ENCODE measurements around the gene GCFC2.
"Not testable (repeated sequence)": the region's sequence is repeated elsewhere in the genome, so short reads cannot be mapped to it uniquely, and the experiment has no call there.

Gene GCFC2

GRCh38 chr2:75719616-75720015, 8.9 kb upstream of the GCFC2 start:
- Histone ChIP-seq H3K4me3 (ENCODE audit: low read depth in 1 of 5, low read length in 5 of 5) (no peak overlapping the region), H3K27me3 (ENCODE audit: control insufficient read depth in 5 of 5, insufficient read depth in 4 of 5, low read length in 5 of 5) (peaks cover 0 to 4% (median 0%) of the 10 kb centered on the region in 5 donors), H3K27ac (ENCODE audit: low read depth, low read length) (no peak overlapping the region), H3K4me1 (ENCODE audit: control insufficient read depth in 5 of 5, insufficient read depth in 5 of 5, low read length in 5 of 5) (no peaks in the 10 kb centered on the region), H3K9ac (ENCODE audit: low read length in 5 of 5) (no peak overlapping the region), H3K9me3 (ENCODE audit: control insufficient read depth in 5 of 5, low read length in 5 of 5) (no peaks in the 10 kb centered on the region), H3K36me3 (ENCODE audit: control insufficient read depth in 5 of 5, insufficient read depth in 5 of 5, low read length in 5 of 5) (no peaks in the 10 kb centered on the region)

- Histone ChIP-seq H3K4me3 (ENCODE audit: low read depth in 1 of 5, low read length in 5 of 5) (no peak overlapping the region), H3K36me3 (ENCODE audit: control insufficient read depth in 5 of 5, insufficient read depth in 5 of 5, low read length in 5 of 5) (no peaks in the 10 kb centered on the region), H3K9ac (ENCODE audit: low read length in 5 of 5) (no peak overlapping the region), H3K4me1 (ENCODE audit: control insufficient read depth in 5 of 5, insufficient read depth in 5 of 5, low read length in 5 of 5) (peaks cover 0 to under 1% (median under 1%) of the 10 kb centered on the region in 5 donors), H3K27ac (ENCODE audit: low read depth, low read length) (no peak overlapping the region), H3K27me3 (ENCODE audit: control insufficient read depth in 5 of 5, insufficient read depth in 4 of 5, low read length in 5 of 5) (no peaks in the 10 kb centered on the region), H3K9me3 (ENCODE audit: control insufficient read depth in 5 of 5, low read length in 5 of 5) (no peaks in the 10 kb centered on the region)
Measured at GRCh38 chr2:75716406-75716805, 5.7 kb upstream of the GCFC2 start.

- Histone ChIP-seq H3K4me1 (ENCODE audit: control insufficient read depth in 5 of 5, insufficient read depth in 5 of 5, low read length in 5 of 5) (peaks cover 0 to 27% (median 22%) of the 10 kb centered on the region in 5 donors), H3K4me3 (ENCODE audit: low read depth in 1 of 5, low read length in 5 of 5) (peak overlapping the region in 1 of 5 donors; percentile 78)
- not testable (repeated sequence) for H3K27me3 ChIP-seq (ENCODE audit: control insufficient read depth in 5 of 5, insufficient read depth in 4 of 5, low read length in 5 of 5); H3K36me3 ChIP-seq (ENCODE audit: control insufficient read depth in 5 of 5, insufficient read depth in 5 of 5, low read length in 5 of 5); H3K9me3 ChIP-seq (ENCODE audit: control insufficient read depth in 5 of 5, low read length in 5 of 5); H3K27ac ChIP-seq (ENCODE audit: low read depth, low read length); H3K9ac ChIP-seq (ENCODE audit: low read length in 5 of 5)
Measured at GRCh38 chr2:75711590-75711989, 875 bp upstream of the GCFC2 start.

GRCh38 chr2:75710220-75710576, 517 bp downstream of the GCFC2 start:
- Histone ChIP-seq H3K4me3 (ENCODE audit: low read depth in 1 of 5, low read length in 5 of 5) (peak overlapping the region; percentile 78 to 94 (median 82)), H3K9me3 (ENCODE audit: control insufficient read depth in 5 of 5, low read length in 5 of 5) (no peaks in the 10 kb centered on the region), H3K27ac (ENCODE audit: low read depth, low read length) (peak overlapping the region; percentile 80), H3K36me3 (ENCODE audit: control insufficient read depth in 5 of 5, insufficient read depth in 5 of 5, low read length in 5 of 5) (peaks cover 0 to 7% (median 5%) of the 10 kb centered on the region in 5 donors), H3K4me1 (ENCODE audit: control insufficient read depth in 5 of 5, insufficient read depth in 5 of 5, low read length in 5 of 5) (peaks cover 0 to 27% (median 22%) of the 10 kb centered on the region in 5 donors), H3K9ac (ENCODE audit: low read length in 5 of 5) (peak overlapping the region; percentile 84 to 97 (median 93)), H3K27me3 (ENCODE audit: control insufficient read depth in 5 of 5, insufficient read depth in 4 of 5, low read length in 5 of 5) (no peaks in the 10 kb centered on the region)

GRCh38 chr2:75709297-75709696, 1.4 kb downstream of the GCFC2 start:
- H3K9ac ChIP-seq (ENCODE audit: low read length in 5 of 5): peak overlapping the region in 2 of 5 donors; percentile 84 to 93

GRCh38 chr2:75707901-75708300, 2.8 kb downstream of the GCFC2 start:
- Histone ChIP-seq H3K27ac (ENCODE audit: low read depth, low read length) (no peak overlapping the region), H3K27me3 (ENCODE audit: control insufficient read depth in 5 of 5, insufficient read depth in 4 of 5, low read length in 5 of 5) (no peaks in the 10 kb centered on the region), H3K9ac (ENCODE audit: low read length in 5 of 5) (no peak overlapping the region), H3K4me1 (ENCODE audit: control insufficient read depth in 5 of 5, insufficient read depth in 5 of 5, low read length in 5 of 5) (peaks cover 0 to 27% (median 22%) of the 10 kb centered on the region in 5 donors), H3K4me3 (ENCODE audit: low read depth in 1 of 5, low read length in 5 of 5) (no peak overlapping the region), H3K9me3 (ENCODE audit: control insufficient read depth in 5 of 5, low read length in 5 of 5) (no peaks in the 10 kb centered on the region), H3K36me3 (ENCODE audit: control insufficient read depth in 5 of 5, insufficient read depth in 5 of 5, low read length in 5 of 5) (peaks cover 18 to 26% (median 22%) of the 10 kb centered on the region in 5 donors)

More at GRCh38 chr2:75709297-75709696, 1.4 kb downstream of the GCFC2 start:
- H3K9me3 ChIP-seq (ENCODE audit: control insufficient read depth in 5 of 5, low read length in 5 of 5): no peaks in the 10 kb centered on the region
- no peak overlapping the region for H3K27ac ChIP-seq (ENCODE audit: low read depth, low read length)
- H3K27me3 ChIP-seq (ENCODE audit: control insufficient read depth in 5 of 5, insufficient read depth in 4 of 5, low read length in 5 of 5): no peaks in the 10 kb centered on the region
- H3K4me3 ChIP-seq (ENCODE audit: low read depth in 1 of 5, low read length in 5 of 5): peak overlapping the region in 4 of 5 donors; percentile 5 to 84 (median 42)
- peaks cover 0 to 27% (median 22%) of the 10 kb centered on the region in 5 donors for H3K4me1 ChIP-seq (ENCODE audit: control insufficient read depth in 5 of 5, insufficient read depth in 5 of 5, low read length in 5 of 5)
- peaks cover 8 to 15% (median 12%) of the 10 kb centered on the region in 5 donors for H3K36me3 ChIP-seq (ENCODE audit: control insufficient read depth in 5 of 5, insufficient read depth in 5 of 5, low read length in 5 of 5)

GRCh38 chr2:75705921-75706320, 4.8 kb downstream of the GCFC2 start:
- H3K9ac ChIP-seq (ENCODE audit: low read length in 5 of 5): no peak overlapping the region
- no peak overlapping the region for H3K4me3 ChIP-seq (ENCODE audit: low read depth in 1 of 5, low read length in 5 of 5)
- H3K4me1 ChIP-seq (ENCODE audit: control insufficient read depth in 5 of 5, insufficient read depth in 5 of 5, low read length in 5 of 5): peaks cover 0 to 22% (median 18%) of the 10 kb centered on the region in 5 donors
- no peak overlapping the region for H3K27ac ChIP-seq (ENCODE audit: low read depth, low read length)
- no peaks in the 10 kb centered on the region for H3K9me3 ChIP-seq (ENCODE audit: control insufficient read depth in 5 of 5, low read length in 5 of 5)
- peaks cover 33 to 44% (median 35%) of the 10 kb centered on the region in 5 donors for H3K36me3 ChIP-seq (ENCODE audit: control insufficient read depth in 5 of 5, insufficient read depth in 5 of 5, low read length in 5 of 5)
- H3K27me3 ChIP-seq (ENCODE audit: control insufficient read depth in 5 of 5, insufficient read depth in 4 of 5, low read length in 5 of 5): no peaks in the 10 kb centered on the region

- Histone ChIP-seq H3K4me1 (ENCODE audit: control insufficient read depth in 5 of 5, insufficient read depth in 5 of 5, low read length in 5 of 5) (peaks cover 0 to 6% (median 2%) of the 10 kb centered on the region in 5 donors), H3K36me3 (ENCODE audit: control insufficient read depth in 5 of 5, insufficient read depth in 5 of 5, low read length in 5 of 5) (peaks cover 42 to 59% (median 49%) of the 10 kb centered on the region in 5 donors), H3K27me3 (ENCODE audit: control insufficient read depth in 5 of 5, insufficient read depth in 4 of 5, low read length in 5 of 5) (no peaks in the 10 kb centered on the region)
Measured at GRCh38 chr2:75703589-75704287, 7.0 kb downstream of the GCFC2 start.

GRCh38 chr2:75702593-75702992, 8.1 kb downstream of the GCFC2 start:
- Histone ChIP-seq H3K9me3 (ENCODE audit: control insufficient read depth in 5 of 5, low read length in 5 of 5) (no peaks in the 10 kb centered on the region), H3K4me3 (ENCODE audit: low read depth in 1 of 5, low read length in 5 of 5) (no peak overlapping the region), H3K27me3 (ENCODE audit: control insufficient read depth in 5 of 5, insufficient read depth in 4 of 5, low read length in 5 of 5) (no peaks in the 10 kb centered on the region), H3K27ac (ENCODE audit: low read depth, low read length) (no peak overlapping the region), H3K36me3 (ENCODE audit: control insufficient read depth in 5 of 5, insufficient read depth in 5 of 5, low read length in 5 of 5) (peaks cover 48 to 62% (median 55%) of the 10 kb centered on the region in 5 donors), H3K4me1 (ENCODE audit: control insufficient read depth in 5 of 5, insufficient read depth in 5 of 5, low read length in 5 of 5) (no peaks in the 10 kb centered on the region), H3K9ac (ENCODE audit: low read length in 5 of 5) (no peak overlapping the region)

More at GRCh38 chr2:75703589-75704287, 7.0 kb downstream of the GCFC2 start:
- Histone ChIP-seq H3K27ac (ENCODE audit: low read depth, low read length) (no peak overlapping the region), H3K4me3 (ENCODE audit: low read depth in 1 of 5, low read length in 5 of 5) (no peak overlapping the region), H3K9me3 (ENCODE audit: control insufficient read depth in 5 of 5, low read length in 5 of 5) (no peaks in the 10 kb centered on the region), H3K9ac (ENCODE audit: low read length in 5 of 5) (no peak overlapping the region)

GRCh38 chr2:75698918-75699317, 11.8 kb downstream of the GCFC2 start:
- peaks cover 47 to 60% (median 57%) of the 10 kb centered on the region in 5 donors for H3K36me3 ChIP-seq (ENCODE audit: control insufficient read depth in 5 of 5, insufficient read depth in 5 of 5, low read length in 5 of 5)

More at GRCh38 chr2:75698918-75699317, 11.8 kb downstream of the GCFC2 start:
- Histone ChIP-seq H3K9me3 (ENCODE audit: control insufficient read depth in 5 of 5, low read length in 5 of 5) (no peaks in the 10 kb centered on the region), H3K27me3 (ENCODE audit: control insufficient read depth in 5 of 5, insufficient read depth in 4 of 5, low read length in 5 of 5) (no peaks in the 10 kb centered on the region), H3K4me1 (ENCODE audit: control insufficient read depth in 5 of 5, insufficient read depth in 5 of 5, low read length in 5 of 5) (no peaks in the 10 kb centered on the region), H3K9ac (ENCODE audit: low read length in 5 of 5) (no peak overlapping the region), H3K4me3 (ENCODE audit: low read depth in 1 of 5, low read length in 5 of 5) (no peak overlapping the region), H3K27ac (ENCODE audit: low read depth, low read length) (no peak overlapping the region)

Measured in subcutaneous abdominal adipose tissue (tissue), 5 donors.